GM18867 (cell line): ENCODE measurements around the gene IKBKG.
"Not testable (repeated sequence)": the region's sequence is repeated elsewhere in the genome, so short reads cannot be mapped to it uniquely, and the experiment has no call there.

Source experiments
- ATAC-seq: cut with Tn5 transposase; IDR thresholded peaks from one replicate; pipeline ENCODE4 v1.9.1; 2021; ENCODE audit warnings: mild to moderate bottlenecking, moderate library complexity; ENCODE audit not compliant: unreplicated experiment

Gene IKBKG

GRCh38 chrX:154558060-154558690 is 10.8 kb downstream of the IKBKG start:
- ATAC-seq = not testable (repeated sequence)

GRCh38 chrX:154558896-154559295 is 11.5 kb downstream of the IKBKG start:
- ATAC-seq = not testable (repeated sequence)

- ATAC-seq = not testable (repeated sequence)
Measured at GRCh38 chrX:154560326-154560725, 12.9 kb downstream of the IKBKG start.

GRCh38 chrX:154562295-154562694 is 14.9 kb downstream of the IKBKG start:
- not testable (repeated sequence) for ATAC-seq

GRCh38 chrX:154570361-154570760 is 22.9 kb downstream of the IKBKG start:
- not testable (repeated sequence) for ATAC-seq

- not testable (repeated sequence) for ATAC-seq
Measured at GRCh38 chrX:154573061-154573460, 25.6 kb downstream of the IKBKG start.

- ATAC-seq = peak; percentile 48
Measured at GRCh38 chrX:154575076-154575475, 27.7 kb downstream of the IKBKG start.

GRCh38 chrX:154582994-154583393 is 35.6 kb downstream of the IKBKG start:
- not testable (repeated sequence) for ATAC-seq

GRCh38 chrX:154584585-154585183 is 37.3 kb downstream of the IKBKG start, which contains the start of gene CTAG1A:
TSS of gene CTAG1A (plus strand) at chrX:154585133. CDS start at chrX:154585207, 74 bp downstream.
- ATAC-seq = not testable (repeated sequence)

- not testable (repeated sequence) for ATAC-seq
Measured at GRCh38 chrX:154590415-154590814, 43.0 kb downstream of the IKBKG start.

GRCh38 chrX:154592505-154592904 is 45.1 kb downstream of the IKBKG start:
- ATAC-seq = no peak

- no peak for ATAC-seq
Measured at GRCh38 chrX:154593201-154593600, 45.8 kb downstream of the IKBKG start.

- no peak for ATAC-seq
Measured at GRCh38 chrX:154594491-154594890, 47.1 kb downstream of the IKBKG start.

GRCh38 chrX:154595559-154596249 is 48.3 kb downstream of the IKBKG start:
- ATAC-seq = no peak

GRCh38 chrX:154596290-154596929 is 49.0 kb downstream of the IKBKG start:
- no peak for ATAC-seq

GRCh38 chrX:154597221-154597620 is 49.8 kb downstream of the IKBKG start:
- ATAC-seq = no peak

- no peak for ATAC-seq
Measured at GRCh38 chrX:154598656-154599055, 51.2 kb downstream of the IKBKG start.

- no peak for ATAC-seq
Measured at GRCh38 chrX:154599531-154599930, 52.1 kb downstream of the IKBKG start.

GRCh38 chrX:154600759-154601374 is 53.4 kb downstream of the IKBKG start:
- no peak for ATAC-seq

- ATAC-seq = no peak
Measured at GRCh38 chrX:154602226-154602625, 54.8 kb downstream of the IKBKG start.
